PC-3 (cell line): ENCODE data around the gene SRPK3.

Experiments
- EZH2 ChIP-seq: fragments of 300-600 bp; sonication (generic); IDR thresholded peaks from one replicate; pipeline ENCODE4 v1.6.1; 2017; ENCODE audit warnings: antibody characterized with exemption, mild to moderate bottlenecking, low read length; ENCODE audit not compliant: unreplicated experiment
- EZH2phosphoT487 ChIP-seq: fragments of 300-600 bp; sonication (generic); IDR thresholded peaks from 2 replicates; pipeline ENCODE4 v1.6.1; 2018; ENCODE audit warnings: mild to moderate bottlenecking, antibody characterized with exemption, low read length, borderline replicate concordance
- TF ChIP-seq, protein P1 (sequence below): fragments of 300-600 bp; sonication (generic); conservative IDR thresholded peaks from 2 replicates; pipeline ENCODE4 v1.5.1; 2017; ENCODE audit warnings: antibody characterized with exemption, low read depth, mild to moderate bottlenecking, low read length

DNA sequence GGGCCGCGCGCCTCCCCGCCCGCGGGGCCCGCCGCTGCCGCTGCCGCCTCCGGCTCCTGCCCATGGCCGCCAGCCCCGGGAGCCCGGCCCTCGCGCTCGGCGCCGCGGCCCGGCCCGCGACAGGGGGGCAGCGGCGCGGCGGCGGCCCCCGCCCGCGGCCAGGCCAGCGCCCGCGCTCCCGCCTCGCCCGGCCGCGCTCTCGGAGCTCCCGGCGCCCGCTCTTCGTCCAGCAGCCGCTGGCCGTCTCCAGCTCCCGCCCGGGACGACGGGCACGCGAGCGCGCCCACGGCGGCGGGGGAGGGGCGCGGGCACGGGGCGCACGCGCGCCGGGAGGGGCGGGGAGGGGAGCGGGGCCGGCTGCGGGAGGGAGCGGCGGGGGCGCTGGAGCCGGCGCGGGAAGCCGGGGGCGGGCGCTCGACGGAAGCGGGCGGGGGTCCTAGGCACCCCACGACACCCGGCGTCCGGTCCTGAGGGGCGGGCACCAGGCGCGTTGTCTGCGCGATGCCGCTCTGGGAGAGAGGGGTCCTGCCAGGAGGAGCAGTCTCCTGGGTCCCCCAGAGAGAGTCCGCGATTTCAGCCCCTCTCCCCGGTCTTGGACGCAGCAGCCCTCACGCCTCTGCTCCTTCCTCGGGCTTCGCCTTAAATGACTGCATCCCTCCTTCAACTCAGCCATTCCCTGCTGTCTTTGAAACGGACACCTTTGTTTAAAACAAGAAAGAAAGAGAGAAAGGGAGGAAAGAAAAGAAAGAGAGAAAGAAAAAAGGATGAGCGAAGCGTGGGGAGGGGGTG is 50.0 kb downstream of the SRPK3 start:
- TF ChIP-seq, protein P1, sequence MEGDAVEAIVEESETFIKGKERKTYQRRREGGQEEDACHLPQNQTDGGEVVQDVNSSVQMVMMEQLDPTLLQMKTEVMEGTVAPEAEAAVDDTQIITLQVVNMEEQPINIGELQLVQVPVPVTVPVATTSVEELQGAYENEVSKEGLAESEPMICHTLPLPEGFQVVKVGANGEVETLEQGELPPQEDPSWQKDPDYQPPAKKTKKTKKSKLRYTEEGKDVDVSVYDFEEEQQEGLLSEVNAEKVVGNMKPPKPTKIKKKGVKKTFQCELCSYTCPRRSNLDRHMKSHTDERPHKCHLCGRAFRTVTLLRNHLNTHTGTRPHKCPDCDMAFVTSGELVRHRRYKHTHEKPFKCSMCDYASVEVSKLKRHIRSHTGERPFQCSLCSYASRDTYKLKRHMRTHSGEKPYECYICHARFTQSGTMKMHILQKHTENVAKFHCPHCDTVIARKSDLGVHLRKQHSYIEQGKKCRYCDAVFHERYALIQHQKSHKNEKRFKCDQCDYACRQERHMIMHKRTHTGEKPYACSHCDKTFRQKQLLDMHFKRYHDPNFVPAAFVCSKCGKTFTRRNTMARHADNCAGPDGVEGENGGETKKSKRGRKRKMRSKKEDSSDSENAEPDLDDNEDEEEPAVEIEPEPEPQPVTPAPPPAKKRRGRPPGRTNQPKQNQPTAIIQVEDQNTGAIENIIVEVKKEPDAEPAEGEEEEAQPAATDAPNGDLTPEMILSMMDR: no peak
- TF ChIP-seq EZH2 (no peak), EZH2phosphoT487 (no peak)
